IMR-90 (cell line): ENCODE data around the gene RMDN2.

Experiments used
- CTCF ChIP-seq: conservative IDR thresholded peaks from 2 replicates; pipeline ENCODE4 v1.5.1; 2012; ENCODE audit warnings: mild to moderate bottlenecking, low read depth, low read length, improper control_type of control experiment
- MAFK ChIP-seq: IDR thresholded peaks from 2 replicates; pipeline ENCODE4 v1.6.1; 2012; ENCODE audit warnings: low read depth, low read length, improper control_type of control experiment
- MAZ ChIP-seq: IDR thresholded peaks from 2 replicates; pipeline ENCODE4 v1.6.1; 2012; ENCODE audit warnings: low read depth, mild to moderate bottlenecking, low read length, improper control_type of control experiment, moderate library complexity, borderline replicate concordance
- POLR2A ChIP-seq: IDR thresholded peaks from 2 replicates; pipeline ENCODE4 v1.6.1; 2012; ENCODE audit warnings: mild to moderate bottlenecking, low read depth, low read length
- RAD21 ChIP-seq: IDR thresholded peaks from 2 replicates; pipeline ENCODE4 v1.6.1; 2012; ENCODE audit warnings: low read length, improper control_type of control experiment
- SMC3 ChIP-seq: fragments of 150-350 bp; IDR thresholded peaks from 2 replicates; pipeline ENCODE4 v1.6.1; 2016; ENCODE audit warnings: low read depth, mild to moderate bottlenecking, antibody characterized with exemption, low read length, moderate library complexity
- TF ChIP-seq, protein P1 (sequence below): fragments of 150-350 bp; IDR thresholded peaks from 2 replicates; pipeline ENCODE4 v1.6.1; 2017; ENCODE audit warnings: mild to moderate bottlenecking, antibody characterized with exemption, low read length, low read depth

- TF ChIP-seq CTCF (no peak), POLR2A (no peak), SMC3 (no peak), RAD21 (no peak), MAZ (no peak), MAFK (no peak)
- TF ChIP-seq, protein P1, sequence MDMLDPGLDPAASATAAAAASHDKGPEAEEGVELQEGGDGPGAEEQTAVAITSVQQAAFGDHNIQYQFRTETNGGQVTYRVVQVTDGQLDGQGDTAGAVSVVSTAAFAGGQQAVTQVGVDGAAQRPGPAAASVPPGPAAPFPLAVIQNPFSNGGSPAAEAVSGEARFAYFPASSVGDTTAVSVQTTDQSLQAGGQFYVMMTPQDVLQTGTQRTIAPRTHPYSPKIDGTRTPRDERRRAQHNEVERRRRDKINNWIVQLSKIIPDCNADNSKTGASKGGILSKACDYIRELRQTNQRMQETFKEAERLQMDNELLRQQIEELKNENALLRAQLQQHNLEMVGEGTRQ = no peak
Observed at GRCh38 chr2:37928377-37928776, 3.3 kb downstream of the RMDN2 start.
